K562 (cell line): ENCODE data around the gene CBFA2T2. TPM values are rescaled to one million over a fixed set of nuclear protein-coding genes. Genes with fewer than 3 reads are reported as not detected.

Experiments
- ATAC-seq: fragments of 200-7000 bp; cut with Tn5 transposase; 3 replicates; pipeline ENCODE4 v1.9.1; 2020; ENCODE audit warnings: moderate library complexity
- BruUV-seq: library from RNA; stranded (reverse); fragments of 400-500 nt; replicated peaks from 2 replicates; lab custom pipeline; 2021; lab: Mats Ljungman, UMichigan
- CTCF ChIA-PET: fragments of 300-600 bp; formaldehyde crosslinking; extraction: SDS; loops from one replicate; lab custom pipeline; 2021; ENCODE audit warnings: low intra/inter-chr PET ratio; lab: Yijun Ruan, JAX
- POLR2A ChIA-PET: fragments of 300-600, 350-650 bp; sonication (Branson Sonifier 250); formaldehyde crosslinking; extraction: SDS; loops from one replicate; lab custom pipeline; 2021; ENCODE audit warnings: antibody characterized with exemption, inconsistent platforms; lab: Yijun Ruan, JAX
- DNase-seq, 4 experiments: peaks; one replicate each; pipeline versions ENCODE4 v3.0.0 to v3.0.0-alpha.2; 2011 to 2018; ENCODE audit warnings: low spot score in 3 of 4, mixed read lengths in 3 of 4; ENCODE audit errors: extremely low read depth in 1 of 4
- FAIRE-seq: peaks from 2 replicates; lab custom pipeline; 2011; peaks lifted over from hg19 to GRCh38; lab: Jason Lieb, UNC
- H2AFZ ChIP-seq: 2 replicates; pipeline ENCODE4 v1.6.0; 2011; ENCODE audit warnings: low read depth, low read length, control low read depth, inconsistent platforms
- H3K27ac ChIP-seq: fragments of 200-600 bp; 3 replicates; pipeline ENCODE4 v1.8.0; 2011; ENCODE audit warnings: low read depth, mild to moderate bottlenecking, control low read depth, inconsistent platforms, low read length, moderate library complexity, mixed read lengths; ENCODE audit errors: extremely low read depth
- H3K27me3 ChIP-seq, 2 experiments: fragments of 300-600 bp in 1 of 2; 2 replicates in 1 of 2; 3 replicates in 1 of 2; pipeline versions ENCODE4 v1.6.0 to v1.8.0; 2011; ENCODE audit warnings: inconsistent platforms in 2 of 2, low read length in 2 of 2, mild to moderate bottlenecking in 1 of 2, mixed read lengths in 1 of 2, moderate library complexity in 1 of 2; ENCODE audit not compliant: control insufficient read depth in 2 of 2, insufficient read depth in 2 of 2
- H3K36me3 ChIP-seq: fragments of 300-600 bp; 3 replicates; pipeline ENCODE4 v1.8.0; 2011; ENCODE audit warnings: mild to moderate bottlenecking, low read length, inconsistent platforms; ENCODE audit not compliant: control insufficient read depth, insufficient read depth
- H3K4me1 ChIP-seq, 2 experiments: fragments of 200-600 bp in 1 of 2; replicated peaks in 1 of 2; 2 replicates in 1 of 2; 3 replicates in 1 of 2; pipeline versions ENCODE4 v1.5.1 to v1.8.0; 2011; ENCODE audit warnings: inconsistent platforms in 2 of 2, low read length in 2 of 2, mild to moderate bottlenecking in 1 of 2, mixed read lengths in 1 of 2, moderate library complexity in 1 of 2; ENCODE audit not compliant: control insufficient read depth in 2 of 2, insufficient read depth in 2 of 2
- H3K4me2 ChIP-seq: 2 replicates; pipeline ENCODE4 v1.6.1; 2011; ENCODE audit warnings: low read length, control low read depth, inconsistent platforms, mixed read lengths; ENCODE audit not compliant: insufficient read depth
- H3K4me3 ChIP-seq: fragments of 200-600 bp; sonication (generic), shearing (Covaris generic); 2 replicates; pipeline ENCODE4 v1.5.1; 2016; ENCODE audit warnings: control low read depth, inconsistent platforms
- H3K79me2 ChIP-seq: fragments of 200-600 bp; 3 replicates; pipeline ENCODE4 v1.8.0; 2011; ENCODE audit warnings: low read length, inconsistent platforms; ENCODE audit not compliant: control insufficient read depth, insufficient read depth
- H3K9ac ChIP-seq, 2 experiments: 2 replicates each; pipeline versions ENCODE4 v1.6.0 to v1.6.1; 2011; ENCODE audit warnings: low read depth in 2 of 2, low read length in 2 of 2, control low read depth in 1 of 2, inconsistent platforms in 1 of 2, mild to moderate bottlenecking in 1 of 2, mixed read lengths in 1 of 2; ENCODE audit not compliant: insufficient read depth in 1 of 2
- H3K9me1 ChIP-seq: one replicate; pipeline ENCODE4 v1.6.0; 2011; ENCODE audit warnings: inconsistent platforms, mild to moderate bottlenecking, low read length, moderate library complexity; ENCODE audit not compliant: control insufficient read depth, insufficient read depth
- H3K9me3 ChIP-seq: replicated peaks from 2 replicates; pipeline ENCODE4 v1.5.1; 2011; ENCODE audit warnings: low read depth, low read length, inconsistent platforms; ENCODE audit not compliant: control insufficient read depth, insufficient read depth
- H4K20me1 ChIP-seq: replicated peaks from 2 replicates; pipeline ENCODE4 v1.6.1; 2011; ENCODE audit warnings: low read length, inconsistent platforms, mixed read lengths; ENCODE audit not compliant: control insufficient read depth, insufficient read depth
- CBFA2T3 ChIP-seq: fragments of 450-650 bp; IDR thresholded peaks from 2 replicates; pipeline ENCODE4 v1.6.1; 2017
- HNRNPK ChIP-seq: fragments of 200-400 bp; formaldehyde crosslinking; IDR thresholded peaks from one replicate; pipeline ENCODE4 v1.6.1; 2018; ENCODE audit warnings: mild to moderate bottlenecking, low read depth, low read length; ENCODE audit not compliant: poor library complexity, severe bottlenecking
- JUND ChIP-seq, 2 experiments: IDR thresholded peaks; 2 replicates in 1 of 2; 3 replicates in 1 of 2; pipeline ENCODE4 v1.6.1; 2011; ENCODE audit warnings: borderline replicate concordance in 2 of 2, low read depth in 2 of 2, low read length in 2 of 2, improper control_type of control experiment in 1 of 2, missing biosample characterization in 1 of 2, missing genetic modification characterization in 1 of 2, missing genetic modification reagents in 1 of 2
- SFPQ ChIP-seq: fragments of 200-400 bp; formaldehyde crosslinking; IDR thresholded peaks from 2 replicates; pipeline ENCODE4 v1.6.1; 2017; ENCODE audit warnings: mild to moderate bottlenecking, low read depth, low read length, moderate library complexity
- SIRT6 ChIP-seq: IDR thresholded peaks from one replicate; pipeline ENCODE4 v1.6.1; 2012; ENCODE audit warnings: low read depth, mild to moderate bottlenecking, control low read depth, inconsistent platforms, low read length, moderate library complexity
- ZBTB1 ChIP-seq: sonication (generic); formaldehyde crosslinking; IDR thresholded peaks from 2 replicates; pipeline ENCODE4 v1.8.1; 2023; ENCODE audit warnings: missing genetic modification reagents, low read depth, mild to moderate bottlenecking, borderline replicate concordance
- WGBS: fragments of 100-300 bp; shearing (Covaris generic); methylation state at CpG from one replicate; pipeline ENCODE4 v1.1.6; 2016; ENCODE audit warnings: low coverage, mixed read lengths; ENCODE audit not compliant: insufficient coverage; ENCODE audit errors: missing lambda C conversion rate; 5-methylcytosine and 5-hydroxymethylcytosine counted together
- in situ Hi-C: fragments of 300-500 bp; cut with MboI; formaldehyde crosslinking; loops from 4 replicates; pipeline ENCODE4 v1.15.0; 2018; ENCODE audit warnings: inconsistent platforms, mixed read lengths
- intact Hi-C: fragments of 100-400 bp; cut with micrococcal nuclease; formaldehyde crosslinking; loops from 2 replicates; pipeline ENCODE4 v1.14.2; 2022
- polyA plus RNA-seq, 8 experiments: library from polyadenylated mRNA; depleted of rRNA in 4 of 8; stranded (reverse) in 5 of 8; unstranded in 3 of 8; fragments of >200 nt; fragmentation: Nextera tagmentation in 2 of 8; fragmentation: Illumina TruSeq in 1 of 8; extraction: Ambion mirVana in 2 of 8; extraction: Trizol in 1 of 8; gene quantifications; 2 replicates each; pipeline versions ENCODE4 v1.2.1 to v1.2.3, GENCODE V29; 2011 to 2014; ENCODE audit warnings: inconsistent platforms in 1 of 8, missing spikeins in 1 of 8
- total RNA-seq, 7 experiments: library from RNA; depleted of rRNA in 6 of 7; stranded (reverse); fragments of >200 nt in 6 of 7; fragmentation: Illumina TruSeq in 2 of 7; extraction: Trizol in 2 of 7; gene quantifications; 2 replicates each; pipeline versions ENCODE4 v1.2.1 to v1.2.3, GENCODE V29; 2011 to 2021; ENCODE audit warnings: low replicate concordance in 1 of 7
- TF ChIP-seq, protein P1 (sequence below): fragments of 450-650 bp; IDR thresholded peaks from 2 replicates; pipeline ENCODE4 v1.6.1; 2016; ENCODE audit warnings: missing biosample characterization, missing genetic modification characterization

Gene CBFA2T2
- total and polyA plus RNA-seq, 9 of the 15 experiments (the other 6 are each of a cell fraction or from before 2014, with no cell fraction given), result 0.27 to 9.6 (median 5.8) TPM

GRCh38 chr20:33693741-33694638, 204.1 kb downstream of the CBFA2T2 start:
- H3K9ac ChIP-seq, result no peak overlapping the region
- no peaks in the 10 kb centered on the region for H3K27me3 ChIP-seq
- no peaks in the 10 kb centered on the region for H3K9me3 ChIP-seq
- ChIA-PET POLR2A (interaction anchor here (0.5 to 1.4 kb wide), 2 partner anchors 27 to 30 kb away, joined by 3 to 5 read pairs; no protein-coding TSS in a partner anchor), CTCF (no interaction called here)
- no peaks in the 10 kb centered on the region for H3K36me3 ChIP-seq
- no peak overlapping the region for H2AFZ ChIP-seq
- no peak overlapping the region for H3K4me2 ChIP-seq
- H4K20me1 ChIP-seq, result no peaks in the 10 kb centered on the region
- no peaks in the 10 kb centered on the region for H3K79me2 ChIP-seq
- 73% methylated on average over 13 of the region's 17 CpGs for WGBS
- in situ Hi-C loops, result no loop called here
- H3K4me3 ChIP-seq, result no peak overlapping the region
- intact Hi-C loops, result no loop called here
- no peak for DNase-seq
- peaks cover 12 to 14% of the 10 kb centered on the region in 2 experiments for H3K4me1 ChIP-seq
- ATAC-seq, result no peak
- no TSS peak for BruUV-seq
- FAIRE-seq, result no peak
- H3K9me1 ChIP-seq, result no peaks in the 10 kb centered on the region
- no peak for TF ChIP-seq SIRT6
- no peak overlapping the region for H3K27ac ChIP-seq

DNA sequence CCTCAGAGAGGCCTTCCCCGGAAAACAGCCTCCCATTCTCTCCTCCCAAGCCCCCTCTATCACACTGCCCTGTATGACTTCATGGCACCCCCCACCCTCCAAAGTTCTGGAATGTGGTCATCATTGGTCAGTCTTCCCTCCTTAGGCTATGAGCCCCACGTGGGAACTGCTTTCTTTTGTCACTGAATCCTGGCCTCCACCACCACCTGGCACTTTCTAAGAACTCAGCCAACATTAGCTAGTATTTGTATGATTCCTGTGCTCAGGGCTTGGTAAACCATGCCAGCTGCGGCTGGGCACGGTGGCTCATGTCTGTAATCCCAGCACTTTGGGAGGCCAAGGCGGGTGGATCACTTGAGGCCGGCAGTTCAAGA, 204.7 kb downstream of the CBFA2T2 start:
- Histone ChIP-seq H3K27ac (no peak overlapping the region), H4K20me1 (no peaks in the 10 kb centered on the region), H3K4me1 (peaks cover 5 to 11% of the 10 kb centered on the region in 2 experiments), H3K9me1 (no peaks in the 10 kb centered on the region), H3K4me3 (no peak overlapping the region), H3K79me2 (no peaks in the 10 kb centered on the region), H3K27me3 (no peaks in the 10 kb centered on the region), H3K9me3 (no peaks in the 10 kb centered on the region), H2AFZ (no peak overlapping the region), H3K36me3 (no peaks in the 10 kb centered on the region), H3K9ac (no peak overlapping the region), H3K4me2 (no peak overlapping the region)
- in situ Hi-C loops (no loop called here), intact Hi-C loops (no loop called here)
- TF ChIP-seq SFPQ, result no peak
- TF ChIP-seq ZBTB1 (CRISPR knock-in tag), result no peak
- TF ChIP-seq HNRNPK, result no peak
- TF ChIP-seq, protein P1, sequence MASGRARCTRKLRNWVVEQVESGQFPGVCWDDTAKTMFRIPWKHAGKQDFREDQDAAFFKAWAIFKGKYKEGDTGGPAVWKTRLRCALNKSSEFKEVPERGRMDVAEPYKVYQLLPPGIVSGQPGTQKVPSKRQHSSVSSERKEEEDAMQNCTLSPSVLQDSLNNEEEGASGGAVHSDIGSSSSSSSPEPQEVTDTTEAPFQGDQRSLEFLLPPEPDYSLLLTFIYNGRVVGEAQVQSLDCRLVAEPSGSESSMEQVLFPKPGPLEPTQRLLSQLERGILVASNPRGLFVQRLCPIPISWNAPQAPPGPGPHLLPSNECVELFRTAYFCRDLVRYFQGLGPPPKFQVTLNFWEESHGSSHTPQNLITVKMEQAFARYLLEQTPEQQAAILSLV, result no peak
- TF ChIP-seq JUND (IDR thresholded peaks at IDR 0.05; ENCODE audit: borderline replicate concordance, low read depth, low read length), result no peak
- no peak for TF ChIP-seq JUND (tag; IDR thresholded peaks at IDR 0.05; ENCODE audit: borderline replicate concordance, low read depth, low read length)
- TF ChIP-seq CBFA2T3, result no peak
- FAIRE-seq, result no peak
- POLR2A ChIA-PET, result interaction anchor here (1.4 kb wide), 1 partner anchor 31 kb away, joined by 3 read pairs; no protein-coding TSS in a partner anchor
- 56% methylated on average over 6 of the region's 6 CpGs for WGBS
- no TSS peak for BruUV-seq
- no peak for DNase-seq
- no peak for ATAC-seq
- CTCF ChIA-PET, result no interaction called here
